GM21737 (cell line): Measurements from ENCODE around the gene SLC26A4.

Experiments
- ATAC-seq: cut with Tn5 transposase; IDR thresholded peaks from one replicate; pipeline ENCODE4 v1.9.1; 2021; ENCODE audit warnings: mild to moderate bottlenecking, moderate library complexity; ENCODE audit not compliant: unreplicated experiment

SLC26A4 gene

GRCh38 chr7:107694386-107694785 is 33.8 kb downstream of the SLC26A4 start:
- no peak for ATAC-seq

DNA sequence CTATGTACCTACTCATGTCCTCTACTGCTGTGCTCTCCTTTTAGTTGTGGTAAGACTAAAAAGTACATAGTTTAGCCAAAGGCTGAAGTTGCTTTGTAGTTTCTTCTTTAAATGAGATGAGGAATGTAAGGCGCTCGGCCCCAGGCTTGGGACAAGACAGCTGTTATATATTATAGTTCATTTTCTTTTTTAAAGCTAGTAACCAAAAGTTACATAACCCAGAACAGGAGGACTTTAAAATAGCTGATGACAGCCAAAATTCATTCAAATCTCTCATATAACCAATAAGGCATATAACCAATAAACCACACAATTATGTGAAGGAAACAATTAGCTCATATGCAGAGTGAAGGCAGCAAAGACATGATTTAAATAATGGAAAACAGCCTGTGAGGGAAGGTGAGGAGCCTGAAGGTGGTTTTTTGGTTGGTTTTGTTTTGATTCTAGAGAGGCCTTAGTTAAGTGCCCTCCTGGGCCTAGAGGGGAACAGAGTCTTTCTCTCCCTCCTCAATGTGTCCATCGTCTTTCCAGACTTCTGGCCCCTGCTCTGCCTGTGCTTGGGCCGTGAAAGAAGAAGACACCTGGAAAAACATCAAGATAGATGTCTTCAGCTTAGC is 35.8 kb downstream of the SLC26A4 start:
- no peak for ATAC-seq

DNA sequence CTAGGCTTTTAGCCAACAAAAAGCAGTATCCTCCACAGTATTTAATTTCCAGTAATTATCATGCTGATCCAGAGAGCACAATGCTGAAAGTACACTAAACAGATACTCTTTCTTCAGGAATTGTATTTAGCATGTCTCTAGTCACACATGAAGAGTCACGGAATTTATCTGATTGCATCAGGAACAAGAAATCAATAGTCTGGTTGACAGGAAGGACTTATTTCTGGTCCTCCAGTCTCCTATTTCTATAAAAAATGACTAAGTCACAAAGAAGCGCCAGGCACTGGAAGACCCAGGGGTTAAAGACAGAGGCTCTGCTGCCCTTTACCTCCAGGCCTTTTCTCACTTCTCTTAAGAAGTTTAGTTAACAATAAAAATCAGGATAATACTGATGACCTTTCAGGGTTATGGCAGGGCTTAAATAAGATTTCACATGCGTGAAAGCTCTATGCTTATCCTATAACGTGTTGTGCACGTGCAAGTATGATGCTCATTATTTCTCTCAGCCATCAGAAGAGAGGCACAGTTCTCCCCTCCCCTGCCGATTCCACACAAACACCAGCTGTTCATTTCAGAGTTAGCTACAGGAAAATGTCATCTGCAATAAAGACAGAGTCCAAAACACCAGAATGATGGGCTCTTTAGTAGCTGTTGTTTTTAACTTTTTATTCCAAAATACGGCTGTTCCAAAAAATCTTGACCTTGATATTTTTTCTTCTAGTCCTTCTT is 36.9 kb downstream of the SLC26A4 start:
- no peak for ATAC-seq

DNA sequence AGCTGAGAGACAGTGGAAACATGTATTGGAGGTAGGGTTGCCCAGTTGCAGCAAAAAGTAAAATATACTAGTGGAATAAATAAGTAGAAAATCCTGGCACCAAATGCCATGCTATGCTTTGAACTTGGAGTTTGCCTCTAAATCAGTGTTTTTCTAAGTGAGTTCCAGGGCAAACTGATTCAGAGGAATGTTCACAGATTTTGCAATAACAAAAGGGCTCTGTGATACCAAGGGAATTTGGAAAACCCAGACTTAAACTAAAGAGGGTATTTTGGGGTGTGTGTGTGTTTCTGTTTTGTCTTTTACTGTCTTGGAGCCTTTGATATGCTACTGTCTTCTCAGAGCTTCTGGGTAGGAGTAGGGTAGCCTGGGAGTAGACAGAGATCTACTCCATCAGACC is 39.9 kb downstream of the SLC26A4 start:
- no peak for ATAC-seq

DNA sequence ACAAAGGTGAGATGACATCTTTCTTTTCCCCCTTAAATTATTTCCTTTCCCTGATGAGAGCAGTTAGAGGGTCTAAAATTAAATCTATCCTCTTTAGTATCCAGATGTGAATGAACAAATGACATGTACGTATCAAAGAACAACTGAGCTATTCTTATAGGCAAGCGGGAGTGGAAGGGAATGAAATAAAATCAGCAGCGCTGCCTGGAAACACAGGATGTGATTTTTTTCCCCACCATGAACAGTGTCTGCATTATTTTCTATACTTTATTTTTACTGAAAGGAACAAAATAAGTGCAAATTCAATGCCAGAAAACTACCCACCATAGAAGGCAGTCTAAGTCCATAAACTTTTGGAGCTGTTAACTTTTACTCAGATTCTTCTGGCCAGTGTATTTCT is 40.6 kb downstream of the SLC26A4 start:
- ATAC-seq = no peak

DNA sequence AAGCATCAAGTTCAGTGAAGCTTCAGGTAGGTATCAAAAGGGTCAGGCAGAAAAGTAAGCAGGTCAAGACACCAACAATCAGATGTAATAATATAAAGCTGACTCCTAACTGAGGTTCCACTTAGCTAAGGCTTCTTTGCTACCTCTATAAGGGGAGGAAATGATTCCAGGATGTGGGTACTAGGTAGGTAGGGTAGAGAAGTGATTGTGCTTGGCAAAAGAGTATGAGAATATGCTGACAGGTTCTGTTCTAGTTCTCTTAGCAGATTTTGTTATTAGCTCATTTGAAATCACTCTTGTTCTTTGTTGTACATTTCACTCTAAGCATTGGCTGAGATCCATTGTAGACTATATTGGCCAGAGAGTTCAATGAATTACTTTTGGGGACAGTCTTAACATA is 42.6 kb downstream of the SLC26A4 start:
- ATAC-seq = no peak

- no peak for ATAC-seq
Measured at GRCh38 chr7:107703872-107704271, 43.2 kb downstream of the SLC26A4 start.

DNA sequence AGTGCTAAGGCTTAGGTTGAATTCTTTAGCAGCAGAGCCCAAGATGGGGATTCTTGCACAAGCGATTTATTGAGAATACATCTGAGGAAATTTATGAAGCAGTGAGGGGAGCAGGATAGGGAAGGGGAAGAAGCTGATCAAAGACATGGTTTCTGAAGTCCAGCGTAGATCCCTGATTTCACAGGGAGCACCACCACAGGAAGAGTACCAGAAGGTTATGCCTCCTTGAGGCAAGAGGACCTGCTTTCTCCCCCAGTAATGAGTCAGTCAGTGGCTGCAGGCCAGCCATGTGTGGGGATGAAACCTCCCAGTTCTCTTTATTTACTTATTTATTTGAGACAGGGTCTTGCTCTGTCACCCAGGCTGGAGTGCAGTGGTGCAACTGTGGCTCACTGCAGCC is 48.3 kb downstream of the SLC26A4 start:
- no peak for ATAC-seq

DNA sequence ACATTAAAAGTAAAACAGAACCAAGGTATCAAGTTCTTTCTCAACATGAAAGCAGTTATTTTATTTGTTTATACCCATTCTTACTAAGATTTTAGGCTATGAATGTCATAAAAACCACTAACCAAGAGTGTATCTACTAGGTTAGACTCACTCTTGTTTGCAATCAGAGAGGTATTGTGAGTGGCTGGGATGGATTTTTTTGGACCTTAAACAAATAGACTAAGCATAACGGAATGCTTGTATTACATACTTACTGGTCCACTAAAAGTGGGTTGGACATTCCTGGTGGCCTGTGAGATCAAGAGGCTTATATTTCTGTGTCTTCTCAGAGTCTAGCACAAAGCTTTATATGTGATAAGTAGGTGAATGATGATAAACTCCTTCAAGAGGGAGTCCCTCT is 50.7 kb downstream of the SLC26A4 start:
- no peak for ATAC-seq

- no peak for ATAC-seq
Measured at GRCh38 chr7:107712025-107712424, 51.4 kb downstream of the SLC26A4 start.

DNA sequence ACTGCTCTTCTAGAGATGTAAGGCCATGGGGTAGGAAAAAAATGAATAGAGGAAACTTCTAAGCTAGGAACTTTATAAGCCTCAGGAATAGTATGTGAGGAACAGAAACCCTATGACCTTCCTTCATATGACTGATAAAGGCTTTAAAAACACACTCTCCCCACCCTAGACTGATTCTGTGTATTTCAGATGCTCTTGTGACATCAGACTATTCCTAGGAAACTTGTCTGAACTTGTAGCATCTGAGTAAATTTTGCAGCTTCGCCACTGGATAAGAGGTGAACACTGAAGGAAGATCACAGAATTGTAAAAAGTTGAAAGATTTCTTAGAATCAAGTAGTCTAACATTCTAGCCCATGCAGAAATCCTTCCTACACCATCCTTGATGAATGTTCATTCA is 52.3 kb downstream of the SLC26A4 start:
- no peak for ATAC-seq

- no peak for ATAC-seq
Measured at GRCh38 chr7:107715531-107715930, 54.9 kb downstream of the SLC26A4 start.

DNA sequence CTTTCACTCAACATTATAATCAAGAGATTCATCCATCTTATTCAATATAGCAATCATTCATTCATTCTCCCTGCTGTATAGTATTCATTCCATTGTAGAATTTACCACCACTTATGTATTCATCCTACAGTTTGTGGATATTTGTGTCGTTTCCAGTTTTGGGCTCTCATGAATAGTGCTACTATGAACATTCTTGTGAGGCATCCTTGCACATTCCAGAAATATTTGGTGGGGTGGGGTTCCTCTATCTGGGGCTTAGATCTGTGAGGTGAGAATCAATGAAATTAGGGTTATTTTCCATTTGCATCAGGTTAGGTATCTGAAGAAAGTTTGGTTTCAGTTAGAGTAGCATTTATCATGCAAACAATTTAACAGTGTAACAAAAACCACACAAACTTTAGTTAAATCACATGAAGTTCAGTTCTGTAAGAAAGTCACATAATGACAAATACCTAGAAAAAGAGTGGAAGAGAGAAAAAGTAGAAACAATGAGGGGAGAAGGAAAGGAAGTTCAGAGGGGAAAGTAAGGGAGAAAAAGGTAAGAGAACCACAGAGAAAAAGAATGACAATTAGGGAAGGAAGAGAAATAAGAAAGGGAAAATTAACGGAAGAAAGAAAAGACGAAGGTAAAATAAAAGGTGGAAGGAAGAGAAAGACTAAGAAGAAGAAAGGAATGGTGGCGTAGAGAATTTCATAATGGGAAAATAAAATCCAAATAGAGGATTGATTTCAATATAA is 58.0 kb downstream of the SLC26A4 start:
- no peak for ATAC-seq

GRCh38 chr7:107721286-107721685 is 60.7 kb downstream of the SLC26A4 start:
- no peak for ATAC-seq

GRCh38 chr7:107723255-107723654 is 62.6 kb downstream of the SLC26A4 start:
- ATAC-seq = no peak

- ATAC-seq = no peak
Measured at GRCh38 chr7:107725138-107725740, 64.6 kb downstream of the SLC26A4 start.

GRCh38 chr7:107726356-107727130 is 65.9 kb downstream of the SLC26A4 start:
- no peak for ATAC-seq

DNA sequence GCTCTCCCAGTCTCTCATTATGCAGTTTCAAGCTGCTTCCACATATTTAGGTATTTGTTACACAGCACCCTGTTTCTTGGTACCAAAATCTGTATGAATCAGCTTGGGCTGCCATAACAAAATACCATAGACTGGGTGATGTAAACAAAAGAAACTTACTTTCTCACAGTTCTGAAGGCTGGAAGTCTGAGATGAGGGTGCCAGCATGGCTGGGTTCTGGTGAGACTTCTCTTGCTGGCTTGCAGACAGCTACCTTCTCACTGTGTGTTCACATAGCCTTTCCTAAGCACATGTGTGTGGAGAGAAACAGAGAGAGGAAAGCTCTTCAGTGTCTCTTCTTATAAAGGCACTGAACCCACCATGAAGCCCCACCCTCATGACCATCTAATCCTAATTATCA is 67.6 kb downstream of the SLC26A4 start:
- ATAC-seq = no peak

GRCh38 chr7:107742678-107743566 is 82.3 kb downstream of the SLC26A4 start:
- peak; percentile 37 for ATAC-seq
